GM12892 (cell line): ENCODE measurements around the gene CBR4.
"Not testable (repeated sequence)": the region's sequence is repeated elsewhere in the genome, so short reads cannot be mapped to it uniquely, and the experiment has no call there.

Experiments
- POLR2A ChIP-seq: IDR thresholded peaks from 2 replicates; pipeline ENCODE4 v1.6.1; 2011; ENCODE audit warnings: low read depth, low read length, control low read depth
- POLR2AphosphoS5 ChIP-seq: IDR thresholded peaks from 2 replicates; pipeline ENCODE4 v1.6.1; 2011; ENCODE audit warnings: low read depth, low read length, control low read depth

GRCh38 chr4:169035871-169036620, 26.0 kb upstream of the CBR4 start:
- not testable (repeated sequence) for TF ChIP-seq POLR2AphosphoS5, POLR2A
